ENCODE measurements around the gene SMC1B. TPM values are rescaled to one million over a fixed set of nuclear protein-coding genes. Genes with fewer than 3 reads are reported as not detected.

The SMC1B gene
- polyA plus RNA-seq, 3 donors: not detected

DNA sequence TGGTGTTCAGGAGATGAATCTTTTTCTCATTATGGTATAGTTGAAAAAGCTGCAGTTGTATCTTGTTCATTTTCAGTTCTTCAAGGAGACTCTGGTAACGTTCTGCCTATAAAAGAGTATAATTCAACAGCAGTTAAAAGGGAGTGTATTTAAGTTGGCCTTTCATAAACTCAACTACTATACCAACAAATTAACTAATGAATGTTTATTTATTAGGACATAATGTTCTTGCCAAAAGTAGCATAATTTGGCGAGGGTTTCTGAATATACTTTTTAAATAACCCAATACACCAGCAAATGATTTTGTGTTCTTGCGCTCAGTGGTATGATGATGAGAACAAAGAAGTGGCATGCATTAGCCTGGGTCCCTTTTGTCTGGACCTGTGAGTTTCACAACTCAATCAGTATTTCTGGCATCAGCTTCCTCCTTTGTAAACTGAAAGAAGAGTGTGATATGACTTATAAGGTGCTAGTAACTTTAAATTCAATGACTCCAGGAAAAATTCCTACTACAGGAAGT is 10.9 kb downstream of the SMC1B start:
- intact Hi-C loops (cut with micrococcal nuclease): no loop called here
- H3K27me3 Mint-ChIP-seq (ENCODE audit: low read depth in 3 of 3): peaks cover 0 to 3% (median 0%) of the 10 kb centered on the region in 3 donors
- no peak overlapping the region for H3K4me2 ChIP-seq (replicated peaks; ENCODE audit: extremely low read depth, low read length, poor library complexity, severe bottlenecking)
- H3K9me3 Mint-ChIP-seq: peaks cover 0 to 5% (median 2%) of the 10 kb centered on the region in 7 donors
- no CpG with 5 or more reads among the region's 3 CpGs for WGBS (ENCODE audit: insufficient coverage)
- no peaks in the 10 kb centered on the region for H3K36me3 ChIP-seq (replicated peaks in 1 of 2; ENCODE audit: control insufficient read depth in 1 of 2, insufficient read depth in 2 of 2, low read length in 2 of 2)
- peaks cover under 1 to 4% of the 10 kb centered on the region in 2 donors for H3K36me3 Mint-ChIP-seq
- no peak overlapping the region for H3K4me3 ChIP-seq (replicated peaks in 1 of 3; ENCODE audit: low read depth in 2 of 3, low read length in 3 of 3)
- peak in 2 of 3 donors; percentile 22 to 43 for DNase-seq
- peaks cover 18% of the 10 kb centered on the region for H3K4me1 Mint-ChIP-seq
- no peaks in the 10 kb centered on the region for H4K20me1 ChIP-seq (ENCODE audit: insufficient read depth, low read length)
- no peak overlapping the region for H3K27ac ChIP-seq (ENCODE audit: low read depth in 1 of 2, low read length in 2 of 2)
- no peak overlapping the region for H3K27ac Mint-ChIP-seq
- no peaks in the 10 kb centered on the region for H3K27me3 ChIP-seq (ENCODE audit: control insufficient read depth in 2 of 2, insufficient read depth in 2 of 2, low read length in 2 of 2)
- H3K4me3 Mint-ChIP-seq: no peak overlapping the region
- H3K9ac ChIP-seq (ENCODE audit: insufficient read depth, low read length, poor library complexity, severe bottlenecking): no peak overlapping the region
- no peaks in the 10 kb centered on the region for H3K79me2 ChIP-seq (ENCODE audit: insufficient read depth, low read length)
- TF ChIP-seq, protein P1, sequence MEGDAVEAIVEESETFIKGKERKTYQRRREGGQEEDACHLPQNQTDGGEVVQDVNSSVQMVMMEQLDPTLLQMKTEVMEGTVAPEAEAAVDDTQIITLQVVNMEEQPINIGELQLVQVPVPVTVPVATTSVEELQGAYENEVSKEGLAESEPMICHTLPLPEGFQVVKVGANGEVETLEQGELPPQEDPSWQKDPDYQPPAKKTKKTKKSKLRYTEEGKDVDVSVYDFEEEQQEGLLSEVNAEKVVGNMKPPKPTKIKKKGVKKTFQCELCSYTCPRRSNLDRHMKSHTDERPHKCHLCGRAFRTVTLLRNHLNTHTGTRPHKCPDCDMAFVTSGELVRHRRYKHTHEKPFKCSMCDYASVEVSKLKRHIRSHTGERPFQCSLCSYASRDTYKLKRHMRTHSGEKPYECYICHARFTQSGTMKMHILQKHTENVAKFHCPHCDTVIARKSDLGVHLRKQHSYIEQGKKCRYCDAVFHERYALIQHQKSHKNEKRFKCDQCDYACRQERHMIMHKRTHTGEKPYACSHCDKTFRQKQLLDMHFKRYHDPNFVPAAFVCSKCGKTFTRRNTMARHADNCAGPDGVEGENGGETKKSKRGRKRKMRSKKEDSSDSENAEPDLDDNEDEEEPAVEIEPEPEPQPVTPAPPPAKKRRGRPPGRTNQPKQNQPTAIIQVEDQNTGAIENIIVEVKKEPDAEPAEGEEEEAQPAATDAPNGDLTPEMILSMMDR (IDR thresholded peaks at IDR 0.05): no peak
- H3K9me3 ChIP-seq (replicated peaks in 1 of 2; ENCODE audit: control insufficient read depth in 1 of 2, insufficient read depth in 1 of 2, low read length in 2 of 2): no peaks in the 10 kb centered on the region
- peaks cover 11 to 19% of the 10 kb centered on the region in 2 donors for H3K4me1 ChIP-seq (ENCODE audit: control insufficient read depth in 1 of 2, insufficient read depth in 2 of 2, low read length in 2 of 2)
- H2AFZ ChIP-seq (ENCODE audit: insufficient read depth, low read depth, low read length, poor library complexity, severe bottlenecking): no peak overlapping the region

- Histone ChIP-seq H3K9ac (ENCODE audit: insufficient read depth, low read length, poor library complexity, severe bottlenecking) (no peak overlapping the region), H3K36me3 (replicated peaks in 1 of 2; ENCODE audit: control insufficient read depth in 1 of 2, insufficient read depth in 2 of 2, low read length in 2 of 2) (no peaks in the 10 kb centered on the region), H3K9me3 (replicated peaks in 1 of 2; ENCODE audit: control insufficient read depth in 1 of 2, insufficient read depth in 1 of 2, low read length in 2 of 2) (no peaks in the 10 kb centered on the region), H3K4me2 (replicated peaks; ENCODE audit: extremely low read depth, low read length, poor library complexity, severe bottlenecking) (no peak overlapping the region), H4K20me1 (ENCODE audit: insufficient read depth, low read length) (no peaks in the 10 kb centered on the region), H2AFZ (ENCODE audit: insufficient read depth, low read depth, low read length, poor library complexity, severe bottlenecking) (no peak overlapping the region), H3K27me3 (ENCODE audit: control insufficient read depth in 2 of 2, insufficient read depth in 2 of 2, low read length in 2 of 2) (no peaks in the 10 kb centered on the region), H3K27ac (ENCODE audit: low read depth in 1 of 2, low read length in 2 of 2) (no peak overlapping the region), H3K79me2 (ENCODE audit: insufficient read depth, low read length) (no peaks in the 10 kb centered on the region), H3K4me1 (ENCODE audit: control insufficient read depth in 1 of 2, insufficient read depth in 2 of 2, low read length in 2 of 2) (peaks cover 11 to 19% of the 10 kb centered on the region in 2 donors), H3K4me3 (replicated peaks in 1 of 3; ENCODE audit: low read depth in 2 of 3, low read length in 3 of 3) (no peak overlapping the region)
- Mint-ChIP-seq H3K4me1 (peaks cover 18% of the 10 kb centered on the region), H3K9me3 (peaks cover 0 to 5% (median 0%) of the 10 kb centered on the region in 7 donors), H3K4me3 (no peak overlapping the region), H3K27me3 (ENCODE audit: low read depth in 3 of 3) (peaks cover 0 to 3% (median 3%) of the 10 kb centered on the region in 3 donors), H3K36me3 (peaks cover 1 to 2% of the 10 kb centered on the region in 2 donors), H3K27ac (no peak overlapping the region)
- intact Hi-C loops (cut with micrococcal nuclease): no loop called here
- WGBS (ENCODE audit: insufficient coverage): no CpG with 5 or more reads among the region's 5 CpGs
- DNase-seq: no peak
- TF ChIP-seq, protein P1 (IDR thresholded peaks at IDR 0.05): no peak
These were observed 13.5 kb downstream of the SMC1B start for GRCh38 chr22:45399712-45400445.

All from CD14-positive monocyte (primary cell).